GM12891 (cell line): Measurements from ENCODE around the gene DNAAF8.

Experiments used
- DNase-seq: peaks from one replicate; pipeline ENCODE4 v3.0.0; 2011; ENCODE audit warnings: low spot score; ENCODE audit not compliant: insufficient read length
- FAIRE-seq: peaks from 2 replicates; lab custom pipeline; 2011; peaks lifted over from hg19 to GRCh38; lab: Jason Lieb, UNC
- PAX5 ChIP-seq: IDR thresholded peaks from 2 replicates; pipeline ENCODE4 v1.6.1; 2011; ENCODE audit warnings: low read length, moderate library complexity, mild to moderate bottlenecking; ENCODE audit not compliant: insufficient read depth, severe bottlenecking
- POLR2A ChIP-seq: IDR thresholded peaks from 2 replicates; pipeline ENCODE4 v1.6.1; 2011; ENCODE audit warnings: low read depth, low read length, control low read depth
- POLR2AphosphoS5 ChIP-seq: IDR thresholded peaks from 2 replicates; pipeline ENCODE4 v1.6.1; 2011; ENCODE audit warnings: low read depth, low read length, control low read depth
- POU2F2 ChIP-seq: IDR thresholded peaks from 2 replicates; pipeline ENCODE4 v1.6.1; 2011; ENCODE audit warnings: low read depth, mild to moderate bottlenecking, control low read depth, low read length, moderate library complexity
- SPI1 ChIP-seq: IDR thresholded peaks from 2 replicates; pipeline ENCODE4 v1.6.1; 2011; ENCODE audit warnings: low read depth, low read length, control low read depth
- TAF1 ChIP-seq: IDR thresholded peaks from 2 replicates; pipeline ENCODE4 v1.6.1; 2011; ENCODE audit warnings: low read depth, low read length, control low read depth

DNAAF8 gene

GRCh38 chr16:4689091-4689671, 45.2 kb upstream of the DNAAF8 start:
- FAIRE-seq (no peak), DNase-seq (no peak)
- TF ChIP-seq POU2F2 (no peak), POLR2A (no peak), POLR2AphosphoS5 (no peak), PAX5 (no peak), SPI1 (no peak), TAF1 (no peak)

- TF ChIP-seq POLR2A (peak; percentile 56; the same call in 1 of the 2 replicates), TAF1 (no peak), POLR2AphosphoS5 (peak; percentile 73)
- DNase-seq (no peak), FAIRE-seq (peak; percentile 67)
Measured at GRCh38 chr16:4689864-4690704, 44.3 kb upstream of the DNAAF8 start.

GRCh38 chr16:4690946-4691665, 43.2 kb upstream of the DNAAF8 start:
- no peak for DNase-seq
- FAIRE-seq = no peak
- TF ChIP-seq POLR2AphosphoS5 = no peak
- no peak for TF ChIP-seq POLR2A

DNA sequence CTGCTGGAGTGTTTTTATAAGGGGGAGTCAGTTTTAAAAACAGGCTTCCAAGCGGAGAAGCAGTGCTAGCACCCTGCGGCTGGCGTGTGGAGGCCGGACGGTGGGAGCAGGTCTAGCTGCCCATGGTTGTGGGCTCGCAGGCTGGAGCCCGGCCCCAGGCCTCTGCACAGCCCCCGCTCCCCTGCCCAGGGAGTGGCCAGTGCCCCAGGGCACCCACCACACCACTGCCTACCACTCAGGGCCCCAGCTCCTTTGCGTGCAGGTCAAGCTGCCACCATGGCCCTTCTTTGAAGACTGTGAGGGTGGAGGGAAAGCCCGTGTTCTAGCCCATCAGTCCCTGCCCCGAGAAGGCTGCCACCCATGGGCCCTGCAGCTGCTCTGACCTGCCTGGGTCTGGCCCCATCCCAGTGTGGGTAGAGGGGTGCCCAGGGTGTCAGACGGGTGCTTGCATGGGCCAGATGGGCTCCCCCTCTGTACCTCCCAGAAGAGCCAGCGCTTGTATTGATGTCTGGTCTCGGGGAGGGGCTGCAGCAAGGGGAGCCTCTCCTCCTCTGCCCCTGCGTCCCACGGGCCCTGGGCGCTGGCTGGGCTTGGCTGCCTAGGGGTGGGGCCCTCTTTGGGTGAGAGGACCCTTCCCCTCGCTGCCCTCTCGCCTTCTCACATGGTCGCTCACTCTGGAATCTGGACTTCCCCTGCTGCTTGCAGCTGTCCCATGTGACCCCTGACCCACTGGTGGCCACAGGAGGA, 42.5 kb upstream of the DNAAF8 start:
- DNase-seq (no peak), FAIRE-seq (no peak)

GRCh38 chr16:4692460-4693295, 41.7 kb upstream of the DNAAF8 start:
- no peak for DNase-seq
- no peak for TF ChIP-seq TAF1
- no peak for TF ChIP-seq POLR2A
- TF ChIP-seq POLR2AphosphoS5 = no peak
- no peak for TF ChIP-seq SPI1
- no peak for TF ChIP-seq PAX5
- TF ChIP-seq POU2F2 = no peak
- FAIRE-seq = no peak

More for the DNA sequence above, 42.5 kb upstream of the DNAAF8 start:
- no peak for TF ChIP-seq POU2F2
- TF ChIP-seq POLR2AphosphoS5 = 0 out of 2 replicates have a peak, but pooled peaks have one; percentile 34

DNA sequence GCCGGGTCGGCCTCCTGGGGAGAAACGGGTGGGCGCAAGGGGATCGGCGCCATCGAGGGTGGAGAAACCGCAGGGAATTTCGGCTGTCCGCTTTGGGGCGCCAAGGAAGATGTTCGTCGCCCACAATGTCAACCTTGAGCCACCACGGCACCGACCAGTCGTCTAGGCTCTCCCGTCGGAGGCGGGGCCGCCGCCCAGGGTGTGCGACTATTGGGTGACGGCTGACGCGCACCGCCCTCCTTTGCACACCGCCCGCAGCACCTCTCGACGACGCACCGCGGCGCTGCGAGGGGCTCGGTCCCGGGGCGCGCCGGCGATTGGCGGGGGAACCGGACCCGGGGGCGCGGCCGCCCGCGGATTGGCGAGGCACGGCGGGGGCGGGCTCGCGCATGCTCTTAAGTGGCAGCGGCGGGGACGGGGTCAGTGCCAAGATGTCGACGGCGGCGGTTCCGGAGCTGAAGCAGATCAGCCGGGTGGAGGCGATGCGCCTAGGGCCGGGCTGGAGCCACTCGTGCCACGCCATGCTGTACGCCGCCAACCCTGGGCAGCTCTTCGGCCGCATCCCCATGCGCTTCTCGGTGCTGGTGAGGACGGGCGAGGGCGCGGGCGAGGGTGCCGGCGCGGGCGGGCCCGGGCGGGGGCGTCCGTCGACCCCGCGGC, 40.9 kb upstream of the DNAAF8 start, which contains the start of gene NUDT16L1:
TSS of gene NUDT16L1 (plus strand) at position 267 of the 660 bp plus-strand sequence. CDS start at position 432, 165 bp downstream.
- peak; percentile 100 for FAIRE-seq
- TF ChIP-seq POLR2A (peak; percentile 85), TAF1 (no peak; the same call in 1 of the 2 replicates), POU2F2 (0 out of 2 replicates have a peak, but pooled peaks have one; percentile 8), POLR2AphosphoS5 (peak; percentile 87)
- peak; percentile 100 for DNase-seq

DNA sequence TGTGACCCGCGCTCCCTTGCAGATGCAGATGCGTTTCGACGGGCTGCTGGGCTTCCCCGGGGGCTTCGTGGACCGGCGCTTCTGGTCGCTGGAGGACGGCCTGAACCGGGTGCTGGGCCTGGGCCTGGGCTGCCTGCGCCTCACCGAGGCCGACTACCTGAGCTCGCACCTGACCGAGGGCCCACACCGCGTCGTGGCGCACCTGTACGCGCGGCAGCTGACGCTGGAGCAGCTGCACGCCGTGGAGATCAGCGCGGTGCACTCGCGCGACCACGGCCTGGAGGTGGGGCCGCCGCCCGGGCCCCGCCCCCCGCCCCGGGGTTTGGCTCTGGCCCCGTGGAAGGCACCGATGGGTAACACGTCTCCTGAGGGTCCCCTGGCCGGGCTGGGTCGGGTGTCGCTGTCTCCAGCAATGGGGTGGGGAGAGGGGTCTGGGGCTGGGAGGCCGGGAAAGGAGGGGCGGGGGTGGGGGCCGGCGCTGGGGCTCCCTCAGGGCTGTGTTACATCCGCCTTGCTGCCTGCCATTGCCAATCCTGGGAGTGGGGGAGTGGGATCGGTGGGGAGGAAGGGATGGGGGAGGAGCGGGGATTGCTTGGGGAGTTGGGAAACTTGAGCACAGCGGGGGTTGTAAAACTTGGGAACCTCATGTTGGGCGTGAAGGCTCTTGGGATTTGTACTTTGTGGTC, 40.2 kb upstream of the DNAAF8 start:
- FAIRE-seq = peak; percentile 67

More for the DNA sequence above, 40.2 kb upstream of the DNAAF8 start:
- TF ChIP-seq PAX5 (no peak), TAF1 (no peak), POU2F2 (peak; percentile 11; the same call in 1 of the 2 replicates)
- DNase-seq = peak; percentile 84
